ENCODE results near the gene APC2. TPM values are rescaled to one million over a fixed set of nuclear protein-coding genes. Genes with fewer than 3 reads are reported as not detected.

The APC2 gene
- total RNA-seq, 2 experiments from 2014 or later = 0.07 to 0.29 TPM

GRCh38 chr19:1427221-1427920 is 22.6 kb upstream of the APC2 start:
- no peaks in the 10 kb centered on the region for H3K9me3 Mint-ChIP-seq
- intact Hi-C loops (cut with micrococcal nuclease) = no loop called here
- POLR2A ChIA-PET = interaction anchor here (0.7 to 1.0 kb wide), 2 partner anchors 11 to 26 kb away, joined by 3 read pairs; partner anchors contain the start of gene RPS15
- no peak for TF ChIP-seq CTCF (IDR thresholded peaks at IDR 0.05)
- H3K27ac Mint-ChIP-seq = no peak overlapping the region
- no peak for DNase-seq
- no peaks in the 10 kb centered on the region for H3K27me3 Mint-ChIP-seq
- no peak overlapping the region for H3K4me3 Mint-ChIP-seq
- H3K4me1 Mint-ChIP-seq (ENCODE audit: low read depth) = no peaks in the 10 kb centered on the region
- CTCF ChIA-PET = no interaction called here
- peaks cover 32% of the 10 kb centered on the region for H3K36me3 Mint-ChIP-seq (ENCODE audit: low read depth)
- no peak for ATAC-seq

GRCh38 chr19:1428738-1429391 is 21.1 kb upstream of the APC2 start:
- Mint-ChIP-seq H3K4me1 (ENCODE audit: low read depth) (no peaks in the 10 kb centered on the region), H3K36me3 (ENCODE audit: low read depth) (peaks cover 23% of the 10 kb centered on the region), H3K4me3 (no peak overlapping the region), H3K27me3 (no peaks in the 10 kb centered on the region), H3K9me3 (no peaks in the 10 kb centered on the region), H3K27ac (no peak overlapping the region)
- ATAC-seq = no peak
- TF ChIP-seq CTCF (IDR thresholded peaks at IDR 0.05) = no peak
- ChIA-PET POLR2A (interaction anchor here (1.2 to 1.5 kb wide), 2 partner anchors 13 to 14 kb away, joined by 3 read pairs; no protein-coding TSS in a partner anchor), CTCF (interaction anchor here (0.6 kb wide), 1 partner anchor 75 kb away, joined by 3 read pairs; no protein-coding TSS in a partner anchor)
- intact Hi-C loops (cut with micrococcal nuclease) = no loop called here
- DNase-seq = no peak

- H3K4me1 Mint-ChIP-seq (ENCODE audit: low read depth) = no peaks in the 10 kb centered on the region
- ATAC-seq = no peak
- H3K27me3 Mint-ChIP-seq = no peaks in the 10 kb centered on the region
- no peak overlapping the region for H3K4me3 Mint-ChIP-seq
- TF ChIP-seq CTCF (IDR thresholded peaks at IDR 0.05) = no peak
- POLR2A ChIA-PET = interaction anchor here (1.2 to 1.5 kb wide), 2 partner anchors 13 kb away, joined by 3 read pairs; no protein-coding TSS in a partner anchor
- intact Hi-C loops (cut with micrococcal nuclease) = no loop called here
- DNase-seq = no peak
- H3K9me3 Mint-ChIP-seq = no peaks in the 10 kb centered on the region
- H3K27ac Mint-ChIP-seq = no peak overlapping the region
- peaks cover 23% of the 10 kb centered on the region for H3K36me3 Mint-ChIP-seq (ENCODE audit: low read depth)
- CTCF ChIA-PET = no interaction called here
Measured at GRCh38 chr19:1429750-1430149, 20.2 kb upstream of the APC2 start.

- ATAC-seq (no peak), DNase-seq (no peak)
- intact Hi-C loops (cut with micrococcal nuclease) = no loop called here
- Mint-ChIP-seq H3K27me3 (no peaks in the 10 kb centered on the region), H3K27ac (no peak overlapping the region), H3K4me1 (ENCODE audit: low read depth) (no peaks in the 10 kb centered on the region), H3K36me3 (ENCODE audit: low read depth) (peaks cover 21% of the 10 kb centered on the region), H3K9me3 (no peaks in the 10 kb centered on the region), H3K4me3 (no peak overlapping the region)
- ChIA-PET POLR2A (interaction anchor here (1.1 kb wide), 1 partner anchor 17 kb away, joined by 3 read pairs; no protein-coding TSS in a partner anchor), CTCF (no interaction called here)
- no peak for TF ChIP-seq CTCF (IDR thresholded peaks at IDR 0.05)
Measured at GRCh38 chr19:1430246-1430645, 19.7 kb upstream of the APC2 start.

All from activated CD8-positive, alpha-beta T cell treated with anti-CD3 and anti-CD28 coated beads for 36 hours (primary cell).